Breast epithelium (tissue), 3 donors: ENCODE data around the gene SDF2.

Experiments
- POLR2A ChIP-seq: fragments of 450-650 bp; IDR thresholded peaks from one replicate; pipeline ENCODE4 v1.6.1; 2016; ENCODE audit warnings: antibody characterized with exemption, mild to moderate bottlenecking, moderate library complexity
- POLR2AphosphoS5 ChIP-seq, 3 donors: sonication (generic); formaldehyde crosslinking; IDR thresholded peaks; one replicate each; pipeline ENCODE4 v1.6.1; 2017; ENCODE audit warnings: antibody characterized with exemption in 3 of 3
- TF ChIP-seq, protein P1 (sequence below), 3 donors: fragments of 450-650 bp; IDR thresholded peaks; one replicate each; pipeline ENCODE4 v1.5.1; 2016 to 2017; ENCODE audit warnings: antibody characterized with exemption in 3 of 3, mild to moderate bottlenecking in 3 of 3, moderate library complexity in 3 of 3

DNA sequence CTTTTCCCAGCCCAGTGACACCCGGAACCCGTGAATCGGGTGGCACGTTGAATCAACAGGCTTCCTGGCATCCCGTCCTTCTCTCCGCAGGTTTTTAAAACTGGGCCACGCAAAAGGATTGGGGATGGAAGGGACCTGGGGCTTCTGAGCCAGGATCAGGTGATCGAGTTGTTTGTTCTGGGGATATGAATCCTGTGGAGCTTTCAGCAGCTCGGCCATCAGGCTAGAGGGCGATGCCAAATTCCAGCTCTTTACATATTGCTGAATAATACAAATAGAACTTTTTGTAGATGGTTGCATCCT, 772 bp upstream of the SDF2 start:
- TF ChIP-seq POLR2A (no peak), POLR2AphosphoS5 (IDR thresholded peaks at IDR 0.05) (no peak)
- TF ChIP-seq, protein P1, sequence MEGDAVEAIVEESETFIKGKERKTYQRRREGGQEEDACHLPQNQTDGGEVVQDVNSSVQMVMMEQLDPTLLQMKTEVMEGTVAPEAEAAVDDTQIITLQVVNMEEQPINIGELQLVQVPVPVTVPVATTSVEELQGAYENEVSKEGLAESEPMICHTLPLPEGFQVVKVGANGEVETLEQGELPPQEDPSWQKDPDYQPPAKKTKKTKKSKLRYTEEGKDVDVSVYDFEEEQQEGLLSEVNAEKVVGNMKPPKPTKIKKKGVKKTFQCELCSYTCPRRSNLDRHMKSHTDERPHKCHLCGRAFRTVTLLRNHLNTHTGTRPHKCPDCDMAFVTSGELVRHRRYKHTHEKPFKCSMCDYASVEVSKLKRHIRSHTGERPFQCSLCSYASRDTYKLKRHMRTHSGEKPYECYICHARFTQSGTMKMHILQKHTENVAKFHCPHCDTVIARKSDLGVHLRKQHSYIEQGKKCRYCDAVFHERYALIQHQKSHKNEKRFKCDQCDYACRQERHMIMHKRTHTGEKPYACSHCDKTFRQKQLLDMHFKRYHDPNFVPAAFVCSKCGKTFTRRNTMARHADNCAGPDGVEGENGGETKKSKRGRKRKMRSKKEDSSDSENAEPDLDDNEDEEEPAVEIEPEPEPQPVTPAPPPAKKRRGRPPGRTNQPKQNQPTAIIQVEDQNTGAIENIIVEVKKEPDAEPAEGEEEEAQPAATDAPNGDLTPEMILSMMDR (IDR thresholded peaks at IDR 0.05), result no peak
